Left ventricle myocardium inferior (tissue), 1 donor: ENCODE results near the gene CADPS2. TPM values are rescaled to one million over a fixed set of nuclear protein-coding genes. Genes with fewer than 3 reads are reported as not detected.

Experiments used
- DNase-seq: peaks from one replicate; pipeline ENCODE4 v3.0.0-alpha.2; 2020
- H3K27ac ChIP-seq: fragments of 200-600 bp; replicated peaks from 2 replicates; pipeline ENCODE4 v1.8.0; 2021
- H3K27me3 ChIP-seq: fragments of 200-600 bp; 2 replicates; pipeline ENCODE4 v1.8.0; 2021; ENCODE audit warnings: low read depth
- H3K36me3 ChIP-seq: fragments of 200-600 bp; 2 replicates; pipeline ENCODE4 v1.8.0; 2021
- H3K4me1 ChIP-seq: fragments of 200-600 bp; 2 replicates; pipeline ENCODE4 v1.8.0; 2021
- H3K4me3 ChIP-seq: fragments of 200-600 bp; 2 replicates; pipeline ENCODE4 v1.8.0; 2021; ENCODE audit warnings: mild to moderate bottlenecking, moderate library complexity
- H3K9me3 ChIP-seq: fragments of 200-600 bp; replicated peaks from 2 replicates; pipeline ENCODE4 v1.8.0; 2021
- CTCF ChIP-seq: fragments of 200-600 bp; IDR thresholded peaks from 2 replicates; pipeline ENCODE4 v1.8.0; 2021; ENCODE audit warnings: antibody characterized with exemption, mild to moderate bottlenecking, borderline replicate concordance
- intact Hi-C: fragments of 100-400 bp; cut with micrococcal nuclease; formaldehyde crosslinking; loops from one replicate; pipeline ENCODE4 v1.11.0; 2022
- total RNA-seq: library from RNA; stranded (reverse); fragmentation: NEBNext Ultra II Directional; extraction: Animal tissue kit (Norgen Biotek cat#: 25700); gene quantifications from one replicate; pipeline ENCODE4 v1.2.1, GENCODE V29; 2021
- donor health status: DM: no; HTN: yes; CAD: no; lungs with severe emphysema.

The CADPS2 gene
- total RNA-seq, 1 donor from 2014 or later, result 11.9 TPM

DNA sequence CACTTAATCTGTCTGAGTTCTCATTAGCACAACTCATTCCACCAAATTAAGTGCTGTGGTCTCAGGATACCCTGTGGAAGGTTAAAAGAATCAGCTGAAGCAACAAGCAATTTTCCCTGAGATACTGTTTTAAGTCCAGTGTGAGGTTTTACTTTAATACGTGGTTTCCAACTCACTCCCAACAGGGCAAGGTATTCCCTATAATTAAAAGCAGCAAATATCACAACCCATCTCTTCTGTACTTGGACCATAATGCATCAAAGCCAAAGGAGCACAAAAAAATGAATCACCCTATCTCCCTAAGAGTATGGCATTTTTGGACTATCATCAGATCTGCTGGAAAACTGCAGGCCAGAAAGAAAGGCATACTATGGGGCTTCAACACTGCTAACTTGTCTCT, 4.9 kb downstream of the CADPS2 start:
- H3K36me3 ChIP-seq, result no peaks in the 10 kb centered on the region
- TF ChIP-seq CTCF, result no peak
- H3K4me3 ChIP-seq, result peak overlapping the region; percentile 6
- peaks cover 61% of the 10 kb centered on the region for H3K4me1 ChIP-seq
- DNase-seq, result no peak
- H3K27ac ChIP-seq, result no peak overlapping the region
- intact Hi-C loops, result loop anchor here (10.0 kb wide), 1 partner anchor 77 kb away; no protein-coding TSS in a partner anchor
- H3K27me3 ChIP-seq, result no peaks in the 10 kb centered on the region
- no peaks in the 10 kb centered on the region for H3K9me3 ChIP-seq

GRCh38 chr7:122869260-122869659, 17.0 kb downstream of the CADPS2 start:
- Histone ChIP-seq H3K9me3 (peaks cover 40% of the 10 kb centered on the region), H3K27me3 (no peaks in the 10 kb centered on the region), H3K4me1 (peaks cover 22% of the 10 kb centered on the region), H3K27ac (no peak overlapping the region), H3K36me3 (peaks cover 18% of the 10 kb centered on the region), H3K4me3 (no peak overlapping the region)
- no peak for DNase-seq
- intact Hi-C loops, result no loop called here
- TF ChIP-seq CTCF, result no peak

DNA sequence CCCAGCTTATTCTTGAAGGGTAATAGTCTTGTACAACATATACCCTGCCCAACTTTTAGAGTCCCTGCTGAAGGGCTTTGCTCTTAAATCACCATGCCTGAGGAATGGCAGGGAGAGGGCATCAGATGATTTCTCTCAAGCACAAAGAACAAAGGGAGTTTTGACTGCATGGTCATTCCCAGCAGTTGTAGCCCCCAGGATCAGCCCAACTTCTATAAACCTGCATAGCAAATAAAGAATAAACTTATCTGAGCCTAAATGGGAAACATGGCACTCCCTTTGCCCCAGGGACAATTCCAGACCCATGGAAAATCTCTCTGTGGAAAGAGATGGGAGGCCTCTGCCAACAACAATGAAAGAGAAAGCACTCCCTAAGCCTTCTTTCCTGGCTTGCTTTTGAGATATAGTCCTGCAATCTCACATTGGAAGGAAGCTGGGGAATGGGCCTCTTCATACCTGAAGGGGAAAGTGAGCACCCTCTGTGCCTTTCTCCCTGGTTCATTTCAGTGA, 18.7 kb downstream of the CADPS2 start:
- Histone ChIP-seq H3K27ac (peak overlapping the region; percentile 21), H3K27me3 (no peaks in the 10 kb centered on the region), H3K4me1 (peaks cover 22% of the 10 kb centered on the region), H3K36me3 (peaks cover 21% of the 10 kb centered on the region), H3K9me3 (peaks cover 33% of the 10 kb centered on the region), H3K4me3 (no peak overlapping the region)
- no peak for DNase-seq
- no peak for TF ChIP-seq CTCF
- intact Hi-C loops, result no loop called here

DNA sequence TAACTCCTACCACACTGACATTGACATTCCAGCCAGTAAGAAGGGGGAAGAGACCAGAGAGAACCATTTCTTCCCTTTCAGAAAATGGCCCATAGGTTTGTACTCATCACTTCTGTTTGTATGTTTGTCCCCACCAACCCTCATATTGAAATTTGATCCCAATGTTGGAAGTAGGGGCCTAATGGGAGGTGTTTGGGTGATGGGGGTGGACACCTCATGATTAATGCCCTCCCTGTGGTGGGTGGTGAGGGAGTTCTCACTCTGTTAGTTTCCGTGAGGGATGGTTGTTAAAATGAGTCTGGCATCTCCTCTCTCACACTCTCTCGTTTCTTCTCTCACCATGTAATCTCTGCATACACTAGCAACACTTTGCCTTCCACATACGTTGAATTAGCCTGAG, 21.4 kb downstream of the CADPS2 start:
- Histone ChIP-seq H3K27me3 (no peaks in the 10 kb centered on the region), H3K27ac (no peak overlapping the region), H3K9me3 (peaks cover 21% of the 10 kb centered on the region), H3K4me3 (no peak overlapping the region), H3K36me3 (peaks cover 13% of the 10 kb centered on the region), H3K4me1 (peaks cover 22% of the 10 kb centered on the region)
- no peak for DNase-seq
- TF ChIP-seq CTCF, result no peak
- intact Hi-C loops, result no loop called here

GRCh38 chr7:122864016-122864415, 22.2 kb downstream of the CADPS2 start:
- Histone ChIP-seq H3K4me1 (peaks cover 22% of the 10 kb centered on the region), H3K27ac (no peak overlapping the region), H3K4me3 (no peak overlapping the region), H3K27me3 (no peaks in the 10 kb centered on the region), H3K36me3 (peaks cover 8% of the 10 kb centered on the region), H3K9me3 (peaks cover 13% of the 10 kb centered on the region)
- intact Hi-C loops, result no loop called here
- no peak for DNase-seq
- TF ChIP-seq CTCF, result no peak

GRCh38 chr7:122858320-122858719, 27.9 kb downstream of the CADPS2 start:
- intact Hi-C loops, result no loop called here
- H3K4me1 ChIP-seq, result peaks cover 7% of the 10 kb centered on the region
- TF ChIP-seq CTCF, result no peak
- DNase-seq, result no peak
- H3K27me3 ChIP-seq, result no peaks in the 10 kb centered on the region
- no peak overlapping the region for H3K27ac ChIP-seq
- no peaks in the 10 kb centered on the region for H3K9me3 ChIP-seq
- no peaks in the 10 kb centered on the region for H3K36me3 ChIP-seq
- H3K4me3 ChIP-seq, result no peak overlapping the region
